Activated CD8-positive, alpha-beta memory T cell treated with anti-CD3 and anti-CD28 coated beads for 36 hours (primary cell): ENCODE results near the gene RPS15. TPM values are rescaled to one million over a fixed set of nuclear protein-coding genes. Genes with fewer than 3 reads are reported as not detected.

Experiments used
- CTCF ChIA-PET: fragments of 350-600 bp; sonication (Branson Sonifier 250); formaldehyde crosslinking; loops from one replicate; lab custom pipeline; 2021; ENCODE audit warnings: antibody characterized with exemption; lab: Charles Lee
- POLR2A ChIA-PET: fragments of 350-600 bp; sonication (Branson Sonifier 250); formaldehyde crosslinking; loops from one replicate; lab custom pipeline; 2021; ENCODE audit warnings: antibody characterized with exemption; lab: Charles Lee
- total RNA-seq, 2 experiments: library from RNA; stranded (reverse); gene quantifications; one replicate each; pipeline ENCODE4 v1.2.3, GENCODE V29; 2021

The RPS15 gene
- total RNA-seq, 2 experiments from 2014 or later, result 1,429 to 1,438 TPM

DNA sequence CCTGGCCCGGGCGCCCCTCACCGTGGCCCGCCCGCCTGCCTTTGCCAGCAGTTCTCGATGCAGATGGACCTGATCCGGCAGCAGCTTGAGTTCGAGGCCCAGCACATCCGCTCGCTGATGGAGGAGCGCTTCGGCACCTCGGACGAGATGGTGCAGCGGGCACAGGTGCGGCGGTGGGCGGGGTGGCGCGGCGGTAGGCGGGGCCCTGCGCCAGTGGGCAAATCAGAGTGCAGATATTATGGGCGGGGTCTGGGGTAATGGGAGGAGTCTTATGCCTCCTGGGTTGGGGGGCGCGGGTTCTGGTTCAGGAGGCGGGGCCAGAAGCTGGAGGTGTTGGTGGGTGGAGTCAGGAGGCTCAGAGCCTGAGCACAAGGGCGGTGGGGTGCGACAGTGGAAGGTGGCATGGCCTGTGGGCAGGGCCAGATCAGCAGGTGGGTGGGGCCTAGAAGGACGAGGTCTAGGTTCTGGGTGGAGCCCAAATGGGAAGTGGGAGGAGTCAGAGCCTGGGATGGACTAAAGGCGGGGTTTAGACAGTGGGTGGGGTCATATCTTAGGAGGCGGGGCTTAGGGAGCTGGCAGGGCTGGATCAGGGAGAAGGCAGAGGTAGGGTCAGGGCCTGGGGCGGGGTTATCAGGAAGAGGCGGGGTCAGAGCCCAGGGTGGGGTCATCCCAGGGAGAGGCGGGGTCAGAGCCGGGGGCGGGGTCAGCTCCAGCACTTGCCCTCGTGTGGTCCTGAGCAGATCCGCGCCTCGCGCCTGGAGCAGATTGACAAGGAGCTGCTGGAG, 17.3 kb downstream of the RPS15 start:
- ChIA-PET POLR2A (interaction anchor here (0.5 to 0.6 kb wide), 3 partner anchors 14 to 459 kb away, joined by 3 to 7 read pairs (median 7); no protein-coding TSS in a partner anchor), CTCF (interaction anchor here (0.6 to 2.7 kb wide), 6 partner anchors 11 to 458 kb away, joined by 3 to 8 read pairs (median 4); no protein-coding TSS in a partner anchor)

DNA sequence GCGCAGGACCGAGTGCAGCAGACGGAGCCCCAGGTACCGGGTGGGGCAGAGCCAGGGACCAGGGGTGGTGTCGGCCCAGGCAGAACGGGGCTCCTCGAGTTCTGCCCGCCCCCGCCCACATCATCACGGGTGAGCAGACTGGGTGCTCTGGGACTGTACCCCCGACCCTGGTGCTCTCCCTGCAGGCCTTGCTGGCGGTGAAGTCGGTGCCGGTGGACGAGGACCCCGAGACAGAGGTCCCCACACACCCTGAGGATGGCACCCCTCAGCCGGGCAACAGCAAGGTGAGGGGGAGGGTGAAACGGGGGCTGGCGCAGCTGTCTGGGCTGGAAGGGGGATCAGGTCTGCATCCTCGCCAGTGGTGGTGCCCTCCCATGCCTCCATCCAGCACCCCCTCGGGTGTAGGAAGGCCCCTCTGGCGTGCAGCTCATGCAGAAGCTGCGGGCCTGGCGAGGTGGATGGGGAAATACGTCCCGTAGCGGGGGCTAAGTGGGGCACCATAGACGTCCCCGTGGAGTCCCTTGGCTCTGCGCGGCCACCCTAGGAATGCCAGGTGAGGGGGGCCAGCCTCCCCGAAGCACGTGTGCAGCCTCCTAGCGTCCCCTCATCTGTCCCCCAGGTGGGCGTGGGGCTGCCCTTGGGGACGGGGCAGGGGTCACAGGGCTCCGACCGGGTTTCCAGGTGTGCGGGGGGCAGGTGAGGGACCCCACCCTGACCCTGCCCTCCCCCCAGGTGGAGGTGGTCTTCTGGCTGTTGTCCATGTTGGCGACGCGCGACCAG, 18.1 kb downstream of the RPS15 start:
- POLR2A ChIA-PET, result interaction anchor here (0.5 kb wide), 1 partner anchor 447 kb away, joined by 7 read pairs; no protein-coding TSS in a partner anchor
- CTCF ChIA-PET, result interaction anchor here (0.6 to 2.7 kb wide), 5 partner anchors 10 to 459 kb away, joined by 3 to 8 read pairs (median 4); no protein-coding TSS in a partner anchor

DNA sequence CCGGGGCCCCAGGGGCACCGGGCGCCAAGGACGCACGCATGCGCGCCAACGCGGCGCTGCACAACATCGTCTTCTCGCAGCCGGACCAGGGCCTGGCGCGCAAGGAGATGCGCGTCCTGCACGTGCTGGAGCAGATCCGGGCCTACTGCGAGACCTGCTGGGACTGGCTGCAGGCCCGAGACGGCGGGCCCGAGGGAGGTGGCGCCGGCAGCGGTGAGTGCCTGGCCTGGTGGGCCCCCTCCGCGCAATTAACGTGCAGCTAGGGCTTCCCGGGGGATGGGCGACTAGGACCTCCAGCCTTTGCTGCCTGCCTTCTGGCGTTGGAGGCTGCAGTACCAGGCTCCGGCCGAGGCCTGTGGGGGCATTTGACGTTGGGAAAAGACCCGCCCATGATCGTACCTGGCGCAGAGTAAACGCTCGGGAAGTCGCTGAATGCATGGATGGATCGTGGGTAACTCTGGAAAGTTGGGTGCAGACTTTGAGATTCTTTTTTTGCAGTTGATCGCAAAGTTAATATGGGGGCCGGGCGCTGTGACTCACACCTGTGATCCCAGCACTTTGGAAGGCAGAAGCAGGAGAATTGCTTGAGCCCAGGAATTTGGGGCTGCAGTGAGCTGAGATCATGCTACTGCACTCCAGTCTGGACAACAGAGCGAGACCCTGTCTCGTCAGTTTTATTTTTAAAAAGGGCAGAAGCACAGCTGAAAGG, 19.0 kb downstream of the RPS15 start:
- ChIA-PET CTCF (interaction anchor here (1.0 kb wide), 1 partner anchor 13 kb away, joined by 3 read pairs; no protein-coding TSS in a partner anchor), POLR2A (no interaction called here)

DNA sequence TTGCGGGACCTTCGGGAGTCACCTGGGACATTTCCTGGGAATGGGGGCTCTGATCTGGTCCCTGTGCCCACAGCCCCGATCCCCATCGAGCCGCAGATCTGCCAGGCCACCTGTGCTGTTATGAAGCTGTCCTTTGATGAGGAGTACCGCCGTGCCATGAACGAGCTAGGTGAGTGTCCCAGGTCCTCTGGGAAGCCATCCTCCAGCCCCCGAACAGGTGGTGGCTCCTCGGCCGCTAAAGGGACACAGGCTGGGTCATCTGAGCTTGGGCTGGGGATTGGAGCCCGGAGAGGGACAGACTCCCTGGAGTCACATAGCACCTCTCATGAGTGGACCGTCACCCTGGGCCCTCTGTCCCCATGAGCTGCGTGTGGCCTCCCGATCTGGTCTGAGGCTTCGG, 19.7 kb downstream of the RPS15 start:
- POLR2A ChIA-PET, result no interaction called here

DNA sequence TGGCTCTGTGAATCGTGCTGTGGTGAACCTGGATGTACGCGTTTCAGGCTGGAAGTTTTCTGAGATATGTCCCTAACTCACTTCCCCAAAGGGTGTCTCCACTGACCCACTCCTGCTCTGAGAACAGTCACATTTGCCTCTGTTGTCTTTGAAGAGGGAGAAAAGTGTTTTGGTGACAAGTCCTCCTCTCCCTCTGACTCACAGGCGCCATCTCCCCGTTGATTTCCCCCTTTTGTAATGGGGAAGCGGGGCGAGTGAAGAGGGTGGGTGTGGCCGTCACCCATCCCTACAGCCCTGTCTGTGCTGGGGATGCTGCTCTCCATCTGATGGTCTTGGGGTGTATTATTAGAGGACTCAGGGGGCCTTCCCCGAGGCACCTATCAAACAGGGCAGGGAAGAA, 21.3 kb downstream of the RPS15 start:
- ChIA-PET CTCF (no interaction called here), POLR2A (no interaction called here)

More for the DNA sequence above, 19.7 kb downstream of the RPS15 start:
- CTCF ChIA-PET, result interaction anchor here (1.0 to 1.1 kb wide), 2 partner anchors 11 to 13 kb away, joined by 3 read pairs; no protein-coding TSS in a partner anchor

DNA sequence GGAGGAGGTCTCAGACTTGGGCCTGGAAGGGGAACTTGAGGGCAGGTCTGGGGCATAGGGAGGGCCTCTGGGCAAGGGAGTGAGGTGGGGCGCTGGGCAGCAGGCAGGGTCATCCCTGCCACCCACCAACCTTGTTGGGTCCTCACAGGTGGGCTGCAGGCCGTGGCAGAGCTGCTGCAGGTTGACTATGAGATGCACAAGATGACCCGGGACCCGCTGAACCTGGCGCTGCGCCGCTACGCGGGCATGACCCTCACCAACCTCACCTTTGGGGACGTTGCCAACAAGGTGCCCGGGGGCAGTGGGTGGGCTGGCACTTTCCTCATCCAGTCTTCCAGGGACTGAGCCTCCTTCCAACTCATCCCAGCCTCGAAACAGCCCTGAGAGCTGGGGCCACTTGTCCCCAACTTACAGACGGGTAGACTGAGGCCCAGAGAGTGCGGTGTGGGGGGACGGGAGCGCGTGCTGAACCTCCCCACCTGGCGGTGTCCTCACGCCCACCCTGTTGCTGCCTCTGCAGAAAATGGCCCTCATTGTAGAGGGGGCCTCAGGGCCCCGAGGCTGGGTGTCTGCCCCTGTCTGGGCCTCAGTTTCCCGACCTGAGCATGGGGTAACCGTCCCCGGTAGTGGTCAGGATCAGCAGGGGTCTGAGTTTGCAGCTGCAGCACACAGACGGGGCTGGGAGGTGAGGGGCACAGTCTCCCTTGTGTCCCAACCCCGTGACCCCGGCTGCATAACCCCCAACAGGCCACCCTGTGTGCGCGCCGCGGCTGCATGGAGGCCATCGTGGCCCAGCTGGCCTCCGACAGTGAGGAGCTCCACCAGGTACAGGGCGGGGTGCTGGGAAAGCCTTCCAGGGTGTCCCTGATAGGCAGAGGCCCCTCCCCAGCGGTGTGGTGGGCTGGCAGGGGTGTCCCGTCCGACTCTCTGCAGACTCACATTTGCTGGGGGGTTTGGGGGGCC, 22.1 kb downstream of the RPS15 start:
- ChIA-PET POLR2A (no interaction called here), CTCF (no interaction called here)

DNA sequence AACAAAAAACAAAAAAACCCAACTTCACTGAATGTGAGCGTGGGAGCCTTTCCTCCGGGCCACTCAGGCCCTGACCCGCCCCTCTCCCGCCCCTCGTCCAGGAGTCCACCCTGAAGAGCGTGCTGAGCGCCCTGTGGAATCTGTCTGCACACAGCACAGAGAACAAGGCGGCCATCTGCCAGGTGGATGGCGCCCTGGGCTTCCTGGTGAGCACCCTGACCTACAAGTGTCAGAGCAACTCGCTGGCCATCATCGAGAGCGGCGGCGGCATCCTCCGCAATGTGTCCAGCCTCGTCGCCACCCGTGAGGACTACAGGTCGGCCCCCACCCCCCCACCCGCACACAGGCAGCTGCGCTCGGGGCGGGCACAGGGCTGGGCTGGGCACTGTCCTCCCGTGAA, 23.7 kb downstream of the RPS15 start:
- CTCF ChIA-PET, result no interaction called here
- POLR2A ChIA-PET, result interaction anchor here (0.6 kb wide), 1 partner anchor 15 kb away, joined by 3 read pairs; no protein-coding TSS in a partner anchor

DNA sequence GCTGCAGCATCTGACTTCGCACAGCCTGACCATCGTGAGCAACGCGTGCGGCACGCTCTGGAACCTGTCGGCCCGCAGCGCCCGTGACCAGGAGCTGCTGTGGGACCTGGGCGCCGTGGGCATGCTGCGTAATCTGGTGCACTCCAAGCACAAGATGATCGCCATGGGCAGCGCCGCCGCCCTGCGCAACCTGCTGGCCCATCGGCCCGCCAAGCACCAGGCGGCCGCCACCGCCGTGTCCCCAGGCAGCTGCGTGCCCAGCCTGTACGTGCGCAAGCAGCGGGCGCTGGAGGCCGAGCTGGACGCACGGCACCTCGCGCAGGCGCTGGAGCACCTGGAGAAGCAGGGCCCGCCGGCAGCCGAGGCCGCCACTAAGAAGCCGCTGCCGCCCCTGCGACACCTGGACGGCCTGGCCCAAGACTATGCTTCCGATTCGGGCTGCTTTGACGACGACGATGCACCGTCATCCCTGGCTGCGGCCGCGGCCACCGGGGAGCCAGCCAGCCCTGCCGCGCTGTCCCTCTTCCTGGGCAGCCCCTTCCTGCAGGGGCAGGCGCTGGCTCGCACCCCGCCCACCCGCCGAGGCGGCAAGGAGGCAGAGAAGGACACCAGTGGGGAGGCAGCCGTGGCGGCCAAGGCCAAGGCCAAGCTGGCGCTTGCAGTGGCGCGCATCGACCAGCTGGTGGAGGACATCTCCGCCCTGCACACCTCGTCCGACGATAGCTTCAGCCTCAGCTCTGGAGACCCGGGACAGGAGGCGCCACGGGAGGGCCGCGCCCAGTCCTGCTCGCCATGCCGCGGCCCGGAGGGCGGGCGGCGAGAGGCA, 27.2 kb downstream of the RPS15 start:
- CTCF ChIA-PET, result interaction anchor here (1.1 to 3.0 kb wide), 4 partner anchors 9 to 21 kb away, joined by 3 to 10 read pairs (median 8); no protein-coding TSS in a partner anchor
- POLR2A ChIA-PET, result interaction anchor here (0.5 to 2.3 kb wide), 5 partner anchors 22 to 151 kb away, joined by 3 to 14 read pairs (median 3); no protein-coding TSS in a partner anchor

DNA sequence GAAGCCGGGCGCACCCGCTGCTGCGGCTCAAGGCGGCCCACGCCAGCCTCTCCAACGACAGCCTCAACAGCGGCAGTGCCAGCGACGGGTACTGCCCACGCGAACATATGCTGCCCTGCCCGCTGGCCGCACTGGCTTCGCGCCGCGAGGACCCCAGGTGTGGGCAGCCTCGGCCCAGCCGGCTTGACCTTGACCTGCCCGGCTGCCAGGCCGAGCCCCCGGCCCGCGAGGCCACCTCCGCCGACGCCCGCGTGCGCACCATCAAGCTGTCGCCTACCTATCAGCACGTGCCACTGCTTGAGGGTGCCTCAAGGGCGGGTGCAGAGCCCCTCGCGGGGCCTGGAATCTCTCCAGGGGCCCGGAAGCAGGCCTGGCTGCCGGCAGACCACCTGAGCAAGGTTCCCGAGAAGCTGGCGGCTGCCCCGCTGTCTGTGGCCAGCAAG, 27.8 kb downstream of the RPS15 start:
- POLR2A ChIA-PET, result interaction anchor here (0.5 to 2.3 kb wide), 5 partner anchors 22 to 151 kb away, joined by 3 to 14 read pairs (median 3); no protein-coding TSS in a partner anchor
- CTCF ChIA-PET, result interaction anchor here (1.1 to 3.0 kb wide), 4 partner anchors 9 to 21 kb away, joined by 3 to 10 read pairs (median 8); no protein-coding TSS in a partner anchor

DNA sequence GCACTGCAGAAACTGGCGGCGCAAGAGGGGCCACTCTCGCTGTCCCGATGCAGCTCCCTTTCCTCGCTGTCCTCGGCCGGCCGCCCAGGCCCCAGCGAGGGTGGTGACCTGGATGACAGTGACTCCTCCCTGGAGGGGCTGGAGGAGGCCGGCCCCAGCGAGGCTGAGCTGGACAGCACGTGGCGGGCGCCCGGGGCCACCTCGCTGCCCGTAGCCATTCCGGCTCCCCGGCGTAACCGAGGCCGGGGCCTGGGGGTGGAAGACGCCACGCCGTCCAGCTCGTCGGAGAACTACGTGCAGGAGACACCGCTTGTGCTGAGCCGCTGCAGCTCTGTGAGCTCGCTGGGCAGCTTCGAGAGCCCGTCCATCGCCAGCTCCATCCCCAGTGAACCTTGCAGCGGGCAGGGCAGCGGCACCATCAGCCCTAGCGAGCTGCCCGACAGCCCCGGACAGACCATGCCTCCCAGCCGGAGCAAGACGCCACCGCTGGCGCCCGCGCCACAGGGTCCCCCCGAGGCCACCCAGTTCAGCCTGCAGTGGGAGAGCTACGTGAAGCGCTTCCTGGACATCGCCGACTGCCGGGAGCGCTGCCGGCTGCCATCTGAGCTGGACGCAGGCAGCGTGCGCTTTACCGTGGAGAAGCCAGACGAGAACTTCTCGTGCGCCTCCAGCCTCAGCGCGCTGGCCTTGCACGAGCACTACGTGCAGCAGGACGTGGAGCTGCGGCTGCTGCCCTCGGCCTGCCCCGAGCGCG, 28.4 kb downstream of the RPS15 start:
- ChIA-PET CTCF (interaction anchor here (1.1 to 3.0 kb wide), 4 partner anchors 8 to 22 kb away, joined by 3 to 10 read pairs (median 8); no protein-coding TSS in a partner anchor), POLR2A (interaction anchor here (0.5 to 2.3 kb wide), 4 partner anchors 23 to 150 kb away, joined by 3 to 14 read pairs (median 3); no protein-coding TSS in a partner anchor)

DNA sequence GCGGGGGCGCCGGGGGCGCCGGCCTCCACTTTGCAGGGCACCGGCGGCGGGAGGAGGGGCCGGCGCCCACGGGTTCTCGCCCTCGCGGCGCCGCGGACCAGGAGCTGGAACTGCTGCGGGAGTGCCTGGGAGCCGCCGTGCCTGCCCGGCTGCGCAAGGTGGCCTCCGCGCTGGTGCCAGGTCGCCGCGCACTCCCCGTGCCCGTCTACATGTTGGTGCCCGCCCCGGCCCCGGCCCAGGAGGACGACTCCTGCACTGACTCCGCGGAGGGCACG, 29.0 kb downstream of the RPS15 start:
- CTCF ChIA-PET, result interaction anchor here (2.2 to 3.0 kb wide), 2 partner anchors 11 to 22 kb away, joined by 8 to 9 read pairs; no protein-coding TSS in a partner anchor
- POLR2A ChIA-PET, result interaction anchor here (2.3 kb wide), 1 partner anchor 24 kb away, joined by 14 read pairs; no protein-coding TSS in a partner anchor

DNA sequence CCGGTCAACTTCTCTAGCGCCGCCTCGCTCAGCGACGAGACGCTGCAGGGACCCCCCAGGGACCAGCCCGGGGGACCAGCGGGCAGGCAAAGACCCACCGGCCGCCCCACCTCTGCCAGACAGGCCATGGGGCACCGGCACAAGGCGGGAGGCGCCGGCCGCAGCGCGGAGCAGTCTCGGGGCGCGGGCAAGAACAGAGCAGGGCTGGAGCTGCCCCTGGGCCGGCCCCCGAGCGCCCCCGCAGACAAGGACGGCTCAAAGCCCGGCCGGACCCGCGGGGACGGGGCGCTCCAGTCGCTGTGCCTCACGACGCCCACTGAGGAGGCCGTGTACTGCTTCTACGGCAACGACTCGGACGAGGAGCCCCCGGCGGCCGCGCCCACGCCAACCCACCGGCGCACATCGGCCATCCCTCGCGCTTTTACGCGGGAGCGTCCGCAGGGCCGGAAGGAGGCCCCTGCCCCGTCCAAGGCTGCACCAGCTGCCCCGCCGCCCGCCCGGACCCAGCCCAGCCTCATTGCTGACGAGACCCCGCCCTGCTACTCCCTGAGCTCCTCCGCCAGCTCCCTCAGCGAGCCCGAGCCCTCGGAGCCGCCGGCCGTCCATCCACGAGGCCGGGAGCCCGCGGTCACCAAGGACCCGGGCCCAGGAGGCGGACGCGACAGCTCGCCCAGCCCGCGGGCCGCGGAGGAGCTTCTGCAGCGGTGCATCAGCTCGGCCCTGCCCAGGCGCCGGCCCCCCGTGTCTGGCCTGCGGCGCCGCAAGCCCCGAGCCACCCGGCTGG, 29.5 kb downstream of the RPS15 start:
- ChIA-PET POLR2A (interaction anchor here (2.3 kb wide), 1 partner anchor 24 kb away, joined by 14 read pairs; no protein-coding TSS in a partner anchor), CTCF (interaction anchor here (2.2 to 3.0 kb wide), 2 partner anchors 12 to 23 kb away, joined by 8 to 9 read pairs; no protein-coding TSS in a partner anchor)

DNA sequence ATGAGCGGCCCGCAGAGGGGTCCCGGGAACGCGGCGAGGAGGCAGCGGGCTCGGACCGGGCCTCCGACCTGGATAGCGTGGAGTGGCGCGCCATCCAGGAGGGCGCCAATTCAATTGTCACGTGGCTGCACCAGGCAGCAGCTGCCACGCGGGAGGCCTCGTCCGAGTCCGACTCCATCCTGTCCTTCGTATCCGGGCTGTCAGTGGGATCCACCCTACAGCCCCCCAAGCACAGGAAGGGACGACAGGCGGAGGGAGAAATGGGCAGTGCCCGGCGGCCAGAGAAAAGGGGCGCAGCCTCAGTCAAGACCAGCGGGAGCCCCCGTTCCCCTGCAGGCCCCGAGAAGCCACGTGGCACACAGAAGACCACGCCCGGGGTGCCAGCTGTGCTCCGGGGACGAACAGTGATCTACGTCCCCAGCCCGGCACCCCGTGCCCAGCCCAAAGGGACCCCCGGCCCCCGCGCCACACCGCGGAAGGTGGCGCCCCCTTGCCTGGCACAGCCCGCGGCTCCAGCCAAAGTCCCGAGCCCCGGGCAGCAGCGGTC, 30.2 kb downstream of the RPS15 start:
- ChIA-PET CTCF (interaction anchor here (0.6 kb wide), 1 partner anchor 27 kb away, joined by 4 read pairs; no protein-coding TSS in a partner anchor), POLR2A (interaction anchor here (1.1 kb wide), 1 partner anchor 19 kb away, joined by 3 read pairs; no protein-coding TSS in a partner anchor)

DNA sequence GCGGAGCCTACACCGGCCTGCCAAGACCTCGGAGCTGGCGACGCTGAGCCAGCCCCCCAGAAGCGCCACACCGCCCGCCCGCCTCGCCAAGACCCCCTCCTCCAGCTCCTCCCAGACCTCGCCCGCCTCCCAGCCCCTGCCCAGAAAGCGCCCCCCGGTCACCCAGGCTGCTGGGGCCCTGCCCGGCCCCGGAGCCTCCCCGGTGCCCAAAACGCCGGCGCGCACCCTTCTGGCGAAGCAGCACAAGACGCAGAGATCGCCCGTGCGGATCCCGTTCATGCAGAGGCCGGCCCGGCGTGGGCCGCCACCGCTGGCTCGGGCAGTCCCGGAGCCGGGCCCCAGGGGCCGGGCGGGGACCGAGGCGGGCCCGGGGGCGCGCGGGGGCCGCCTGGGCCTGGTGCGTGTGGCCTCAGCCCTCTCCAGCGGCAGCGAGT, 30.6 kb downstream of the RPS15 start:
- ChIA-PET POLR2A (interaction anchor here (1.1 kb wide), 1 partner anchor 20 kb away, joined by 3 read pairs; no protein-coding TSS in a partner anchor), CTCF (interaction anchor here (0.6 to 0.7 kb wide), 2 partner anchors 27 to 104 kb away, joined by 3 to 4 read pairs; no protein-coding TSS in a partner anchor)
